LNCAP (cell line): Measurements from ENCODE around the gene PCA3.

ENCODE experiments used
- CTCF ChIP-seq: fragments of 450-650 bp; IDR thresholded peaks from 2 replicates; pipeline ENCODE4 v1.5.1; 2017; ENCODE audit warnings: mild to moderate bottlenecking

The PCA3 gene

DNA sequence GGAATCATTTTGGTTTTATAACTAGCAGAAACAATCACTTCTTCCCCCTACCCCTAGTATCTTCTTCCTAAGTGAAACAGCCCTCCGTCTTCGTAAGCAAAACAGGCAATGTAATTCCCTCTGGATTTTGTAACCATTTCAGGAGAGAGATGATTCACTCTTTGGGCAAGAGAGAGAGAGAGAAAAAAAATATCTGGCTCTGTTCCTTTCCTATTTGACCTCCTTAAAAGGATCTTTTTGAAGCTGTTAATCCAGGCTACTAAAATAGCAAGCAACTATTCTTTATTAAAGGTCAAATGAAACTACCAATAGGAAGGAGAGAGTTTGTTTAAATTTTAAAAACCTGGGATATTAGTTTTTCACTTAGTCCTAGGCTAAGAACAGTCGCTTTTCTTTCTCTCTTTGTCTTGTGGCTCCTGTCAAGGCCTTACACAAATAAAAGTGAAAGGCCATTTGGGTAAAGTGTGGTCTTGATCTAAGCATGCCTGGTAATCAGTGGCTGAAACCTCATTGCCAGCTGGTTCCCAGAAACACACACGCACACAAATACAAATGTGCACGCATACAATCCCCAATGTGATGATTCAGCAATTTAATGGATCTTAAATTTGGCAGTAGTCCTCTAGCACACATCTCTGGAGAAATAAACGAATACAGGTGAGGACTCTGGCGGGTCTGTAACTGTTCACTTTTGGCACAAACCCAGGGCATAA lies 71.5 kb downstream of the PCA3 start:
- no peak for TF ChIP-seq CTCF
